IMR-90 (cell line): ENCODE measurements around the gene STUB1. TPM values are rescaled to one million over a fixed set of nuclear protein-coding genes. Genes with fewer than 3 reads are reported as not detected.

Experiments used
- ATAC-seq: fragments of 200-7000 bp; cut with Tn5 transposase; 2 replicates; pipeline ENCODE4 v1.9.1; 2020; ENCODE audit warnings: low read depth, mild to moderate bottlenecking, moderate library complexity
- BruUV-seq: library from RNA; stranded (reverse); fragments of 400-500 nt; replicated peaks from 2 replicates; lab custom pipeline; 2021; lab: Mats Ljungman, UMichigan
- CTCF ChIA-PET: fragments of 300-600 bp; formaldehyde crosslinking; extraction: SDS; loops from one replicate; lab custom pipeline; 2021; ENCODE audit warnings: antibody characterized with exemption; lab: Yijun Ruan, JAX
- POLR2A ChIA-PET: fragments of 300-600 bp; sonication (Branson Sonifier 250); formaldehyde crosslinking; loops from one replicate; lab custom pipeline; 2022; ENCODE audit warnings: antibody characterized with exemption; ENCODE audit not compliant: unreplicated experiment; lab: Charles Lee
- DNase-seq: peaks from one replicate; pipeline ENCODE4 v3.0.0; 2013
- H2AFZ ChIP-seq: replicated peaks from 2 replicates; pipeline ENCODE3; 2013; ENCODE audit warnings: low read length, mild to moderate bottlenecking; ENCODE audit not compliant: poor library complexity
- H2AK5ac ChIP-seq: 2 replicates; pipeline ENCODE4 v1.6.1; 2013; ENCODE audit warnings: low read depth, low read length, inconsistent platforms
- H2AK9ac ChIP-seq: replicated peaks from 2 replicates; pipeline ENCODE3; 2013; ENCODE audit warnings: mild to moderate bottlenecking, low read depth, low read length, moderate library complexity; ENCODE audit not compliant: poor library complexity
- H2BK120ac ChIP-seq: 2 replicates; pipeline ENCODE4 v1.6.1; 2013; ENCODE audit warnings: low read depth, low read length, inconsistent platforms
- H2BK15ac ChIP-seq: 3 replicates; pipeline ENCODE4 v1.6.1; 2013; ENCODE audit warnings: low read depth, low read length, inconsistent platforms
- H2BK20ac ChIP-seq: 2 replicates; pipeline ENCODE4 v1.6.1; 2013; ENCODE audit warnings: low read depth, mild to moderate bottlenecking, inconsistent platforms, low read length, moderate library complexity
- H2BK5ac ChIP-seq: 2 replicates; pipeline ENCODE4 v1.6.1; 2013; ENCODE audit warnings: mild to moderate bottlenecking, low read depth, low read length, inconsistent platforms; ENCODE audit not compliant: poor library complexity, severe bottlenecking
- H3K14ac ChIP-seq: replicated peaks from 2 replicates; pipeline ENCODE4 v1.6.1; 2013; ENCODE audit warnings: low read depth, low read length, inconsistent platforms
- H3K18ac ChIP-seq: 2 replicates; pipeline ENCODE4 v1.6.1; 2013; ENCODE audit warnings: low read depth, low read length, control low read depth
- H3K23ac ChIP-seq: 2 replicates; pipeline ENCODE4 v1.6.1; 2013; ENCODE audit warnings: low read depth, low read length, inconsistent platforms
- H3K27ac ChIP-seq: 2 replicates; pipeline ENCODE4 v1.5.1; 2013; ENCODE audit warnings: mild to moderate bottlenecking, control low read depth, low read length; ENCODE audit not compliant: insufficient read depth
- H3K27me3 ChIP-seq: 2 replicates; pipeline ENCODE4 v1.6.1; 2013; ENCODE audit warnings: low read length; ENCODE audit not compliant: control insufficient read depth, insufficient read depth
- H3K36me3 ChIP-seq: 2 replicates; pipeline ENCODE4 v1.6.1; 2013; ENCODE audit warnings: low read length, mixed read lengths; ENCODE audit not compliant: control insufficient read depth, insufficient read depth
- H3K4ac ChIP-seq: 2 replicates; pipeline ENCODE4 v1.6.1; 2013; ENCODE audit warnings: low read depth, low read length, inconsistent platforms
- H3K4me1 ChIP-seq: 2 replicates; pipeline ENCODE4 v1.6.1; 2013; ENCODE audit warnings: low read length, mixed read lengths; ENCODE audit not compliant: control insufficient read depth, insufficient read depth
- H3K4me2 ChIP-seq: 2 replicates; pipeline ENCODE4 v1.6.1; 2013; ENCODE audit warnings: low read depth, mild to moderate bottlenecking, control low read depth, low read length, moderate library complexity
- H3K4me3 ChIP-seq: 2 replicates; pipeline ENCODE4 v1.5.1; 2013; ENCODE audit warnings: low read depth, mild to moderate bottlenecking, control low read depth, low read length, moderate library complexity; ENCODE audit not compliant: insufficient read depth
- H3K56ac ChIP-seq: 2 replicates; pipeline ENCODE4 v1.6.1; 2013; ENCODE audit warnings: low read length, inconsistent platforms; ENCODE audit not compliant: insufficient read depth; ENCODE audit errors: extremely low read depth
- H3K79me1 ChIP-seq, 2 experiments: 2 replicates each; pipeline ENCODE4 v1.6.1; 2013; ENCODE audit warnings: low read length in 2 of 2, inconsistent platforms in 1 of 2, low read depth in 1 of 2
- H3K9ac ChIP-seq: 2 replicates; pipeline ENCODE4 v1.6.1; 2013; ENCODE audit warnings: low read depth, low read length, control low read depth
- H3K9me1 ChIP-seq: 2 replicates; pipeline ENCODE4 v1.6.1; 2013; ENCODE audit warnings: low read length, inconsistent platforms; ENCODE audit not compliant: insufficient read depth
- H3K9me3 ChIP-seq: 2 replicates; pipeline ENCODE4 v1.6.1; 2013; ENCODE audit warnings: low read length; ENCODE audit not compliant: control insufficient read depth, insufficient read depth
- H4K20me1 ChIP-seq: 2 replicates; pipeline ENCODE4 v1.6.1; 2013; ENCODE audit warnings: low read length, inconsistent platforms; ENCODE audit not compliant: insufficient read depth
- H4K5ac ChIP-seq: 2 replicates; pipeline ENCODE4 v1.6.1; 2013; ENCODE audit warnings: mild to moderate bottlenecking, low read depth, low read length, control low read depth
- H4K8ac ChIP-seq, 2 experiments: 2 replicates each; pipeline ENCODE4 v1.6.1; 2013; ENCODE audit warnings: low read depth in 2 of 2, low read length in 2 of 2, control low read depth in 1 of 2, inconsistent platforms in 1 of 2
- H4K91ac ChIP-seq: 2 replicates; pipeline ENCODE4 v1.6.1; 2013; ENCODE audit warnings: low read depth, low read length, inconsistent platforms; ENCODE audit not compliant: insufficient read depth
- BHLHE40 ChIP-seq: fragments of 150-350 bp; IDR thresholded peaks from 2 replicates; pipeline ENCODE4 v1.6.1; 2016; ENCODE audit warnings: mild to moderate bottlenecking, low read depth, low read length
- CEBPB ChIP-seq: IDR thresholded peaks from 2 replicates; pipeline ENCODE4 v1.6.1; 2012; ENCODE audit warnings: low read depth, low read length, improper control_type of control experiment
- FOS ChIP-seq: fragments of 150-350 bp; IDR thresholded peaks from 2 replicates; pipeline ENCODE4 v1.6.1; 2016; ENCODE audit warnings: low read depth, low read length
- MAFK ChIP-seq: IDR thresholded peaks from 2 replicates; pipeline ENCODE4 v1.6.1; 2012; ENCODE audit warnings: low read depth, low read length, improper control_type of control experiment
- RAD21 ChIP-seq: IDR thresholded peaks from 2 replicates; pipeline ENCODE4 v1.6.1; 2012; ENCODE audit warnings: low read length, improper control_type of control experiment
- WGBS, 2 experiments: methylation state at CpG; one replicate each; pipeline versions ENCODE4 v1.1.5 to v1.1.7; 2013; ENCODE audit warnings: missing lambda C conversion rate in 2 of 2; ENCODE audit not compliant: insufficient read length in 1 of 2; ENCODE audit errors: extremely low coverage in 2 of 2; 5-methylcytosine and 5-hydroxymethylcytosine counted together
- dilution Hi-C: fragments of 300-500 bp; cut with HindIII; formaldehyde crosslinking; loops from one replicate; pipeline ENCODE4 v1.14.3; 2018; ENCODE audit warnings: low sequenced_read_pairs; ENCODE audit not compliant: unreplicated experiment
- in situ Hi-C: fragments of 300-500 bp; cut with MboI; formaldehyde crosslinking; loops from 3 replicates; pipeline ENCODE4 v1.14.3; 2019; ENCODE audit warnings: low sequenced_read_pairs, inconsistent platforms, mixed read lengths
- intact Hi-C: fragments of 100-400 bp; cut with micrococcal nuclease; formaldehyde crosslinking; loops from 2 replicates; pipeline ENCODE4 v1.10.0; 2022
- polyA plus RNA-seq, 3 experiments: library from polyadenylated mRNA; depleted of rRNA; stranded (reverse); fragments of >200 nt; gene quantifications; 2 replicates each; pipeline ENCODE4 v1.2.3, GENCODE V29; 2012; ENCODE audit warnings: low replicate concordance in 1 of 3
- total RNA-seq: library from RNA; depleted of rRNA; stranded (reverse); fragments of >200 nt; gene quantifications from 2 replicates; pipeline ENCODE4 v1.2.3, GENCODE V29; 2012
- TF ChIP-seq, protein P1 (sequence below): fragments of 150-350 bp; IDR thresholded peaks from 2 replicates; pipeline ENCODE4 v1.6.1; 2017; ENCODE audit warnings: mild to moderate bottlenecking, antibody characterized with exemption, low read length, low read depth

Gene STUB1
- total and polyA plus RNA-seq, 2 of the 4 experiments (the other 2 are of a cell fraction), result 183 to 186 TPM

DNA sequence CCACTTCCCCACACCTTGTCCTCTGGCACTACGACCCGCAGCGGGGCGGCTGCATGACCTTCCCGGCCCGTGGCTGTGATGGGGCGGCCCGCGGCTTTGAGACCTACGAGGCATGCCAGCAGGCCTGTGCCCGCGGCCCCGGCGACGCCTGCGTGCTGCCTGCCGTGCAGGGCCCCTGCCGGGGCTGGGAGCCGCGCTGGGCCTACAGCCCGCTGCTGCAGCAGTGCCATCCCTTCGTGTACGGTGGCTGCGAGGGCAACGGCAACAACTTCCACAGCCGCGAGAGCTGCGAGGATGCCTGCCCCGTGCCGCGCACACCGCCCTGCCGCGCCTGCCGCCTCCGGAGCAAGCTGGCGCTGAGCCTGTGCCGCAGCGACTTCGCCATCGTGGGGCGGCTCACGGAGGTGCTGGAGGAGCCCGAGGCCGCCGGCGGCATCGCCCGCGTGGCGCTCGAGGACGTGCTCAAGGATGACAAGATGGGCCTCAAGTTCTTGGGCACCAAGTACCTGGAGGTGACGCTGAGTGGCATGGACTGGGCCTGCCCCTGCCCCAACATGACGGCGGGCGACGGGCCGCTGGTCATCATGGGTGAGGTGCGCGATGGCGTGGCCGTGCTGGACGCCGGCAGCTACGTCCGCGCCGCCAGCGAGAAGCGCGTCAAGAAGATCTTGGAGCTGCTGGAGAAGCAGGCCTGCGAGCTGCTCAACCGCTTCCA is 46.7 kb upstream of the STUB1 start:
- Histone ChIP-seq H3K27ac (no peak overlapping the region), H4K91ac (no peak overlapping the region), H3K23ac (no peak overlapping the region), H3K9me3 (no peaks in the 10 kb centered on the region), H4K8ac (no peak overlapping the region), H3K4me1 (peaks cover 25% of the 10 kb centered on the region), H2AK9ac (peak overlapping the region; percentile 5), H3K36me3 (peaks cover 12% of the 10 kb centered on the region; the same call in 1 of the 2 replicates), H4K5ac (no peak overlapping the region), H3K4me3 (no peak overlapping the region), H3K14ac (no peak overlapping the region), H3K9me1 (peaks cover 8% of the 10 kb centered on the region; the same call in 1 of the 2 replicates), H2BK15ac (no peak overlapping the region), H3K4ac (no peak overlapping the region), H2AK5ac (no peak overlapping the region), H3K4me2 (no peak overlapping the region), H2AFZ (peak overlapping the region; percentile 5), H2BK120ac (no peak overlapping the region), H3K56ac (no peak overlapping the region), H3K18ac (no peak overlapping the region), H2BK20ac (no peak overlapping the region), H3K79me1 (peaks cover 0 to 17% of the 10 kb centered on the region in 2 experiments; a peak in 2 of 4 replicates), H2BK5ac (no peak overlapping the region), H4K20me1 (peaks cover 4% of the 10 kb centered on the region), H3K9ac (no peak overlapping the region), H3K27me3 (no peaks in the 10 kb centered on the region)
- ChIA-PET POLR2A (no interaction called here), CTCF (no interaction called here)
- TF ChIP-seq FOS (no peak), BHLHE40 (no peak), CEBPB (no peak), RAD21 (no peak), MAFK (no peak)
- TF ChIP-seq, protein P1, sequence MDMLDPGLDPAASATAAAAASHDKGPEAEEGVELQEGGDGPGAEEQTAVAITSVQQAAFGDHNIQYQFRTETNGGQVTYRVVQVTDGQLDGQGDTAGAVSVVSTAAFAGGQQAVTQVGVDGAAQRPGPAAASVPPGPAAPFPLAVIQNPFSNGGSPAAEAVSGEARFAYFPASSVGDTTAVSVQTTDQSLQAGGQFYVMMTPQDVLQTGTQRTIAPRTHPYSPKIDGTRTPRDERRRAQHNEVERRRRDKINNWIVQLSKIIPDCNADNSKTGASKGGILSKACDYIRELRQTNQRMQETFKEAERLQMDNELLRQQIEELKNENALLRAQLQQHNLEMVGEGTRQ, result no peak
- dilution Hi-C loops, result no loop called here
- intact Hi-C loops, result no loop called here
- 97% methylated on average over 55 of the region's 74 CpGs; no CpG with 5 or more reads in 1 of the 2 experiments for WGBS, 2 experiments
- no peak for ATAC-seq
- in situ Hi-C loops, result no loop called here
- DNase-seq, result no peak
- no TSS peak for BruUV-seq
